Cortex of kidney (tissue), 1 donor: ENCODE measurements around the gene PRDM15.

Experiments used
- DNase-seq: peaks from one replicate; lab custom pipeline; 2025; lab: John Stamatoyannopoulos, UW

Gene PRDM15

DNA sequence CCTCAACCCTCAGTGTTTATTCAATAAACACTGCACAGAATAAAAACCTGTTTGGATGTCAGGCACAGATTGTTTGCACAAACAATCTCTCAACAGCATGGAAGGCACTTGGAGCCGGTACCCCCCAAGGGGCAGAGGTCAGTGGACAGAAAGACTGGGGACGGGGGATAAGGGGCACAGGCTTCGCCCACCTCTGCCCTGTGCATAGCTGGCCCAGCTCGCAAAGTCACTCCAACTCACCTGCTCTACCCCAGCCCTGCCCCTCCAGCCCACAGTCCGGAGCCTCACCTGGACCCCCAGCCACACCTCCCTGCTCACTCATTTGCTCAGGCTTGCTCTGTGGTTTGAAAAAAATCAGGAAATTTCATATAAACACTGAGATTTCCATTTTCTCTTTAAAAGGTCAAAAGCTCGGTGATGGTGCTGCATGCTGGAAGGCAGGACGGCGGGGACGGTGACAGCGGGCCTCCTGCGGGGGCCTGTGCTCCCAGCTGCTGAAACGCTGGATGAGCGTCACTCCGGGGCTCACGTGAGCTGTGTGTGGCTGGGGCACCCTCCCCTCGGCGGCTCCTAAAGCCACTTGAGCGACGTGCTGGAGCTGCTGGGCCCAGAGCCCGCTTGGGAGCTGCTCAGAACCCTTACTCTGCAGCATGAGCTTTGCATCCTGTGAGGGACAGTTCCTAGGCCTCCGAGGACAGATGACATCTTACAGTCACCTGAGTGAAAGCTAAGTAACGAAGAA lies 54.5 kb downstream of the PRDM15 start:
- no peak for DNase-seq

DNA sequence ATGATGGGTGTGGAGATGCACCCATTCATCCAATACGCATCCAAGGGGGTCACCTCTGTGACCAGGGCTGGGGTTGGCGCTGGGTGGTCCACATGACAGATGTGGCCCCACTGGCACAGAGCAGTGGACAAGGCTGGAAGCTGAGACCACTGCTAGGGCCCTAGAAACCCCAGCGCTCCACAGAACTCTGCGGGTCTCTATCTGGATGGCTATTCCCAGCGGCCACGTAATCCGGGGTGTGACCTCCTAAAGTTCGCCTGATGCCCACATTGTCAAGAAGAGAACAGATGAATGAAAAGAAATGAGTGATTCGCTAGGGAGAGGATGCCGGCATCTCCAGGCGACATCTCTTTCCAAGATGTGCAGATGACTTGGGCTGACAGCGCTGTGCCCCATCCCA lies 55.2 kb downstream of the PRDM15 start:
- DNase-seq: no peak

DNA sequence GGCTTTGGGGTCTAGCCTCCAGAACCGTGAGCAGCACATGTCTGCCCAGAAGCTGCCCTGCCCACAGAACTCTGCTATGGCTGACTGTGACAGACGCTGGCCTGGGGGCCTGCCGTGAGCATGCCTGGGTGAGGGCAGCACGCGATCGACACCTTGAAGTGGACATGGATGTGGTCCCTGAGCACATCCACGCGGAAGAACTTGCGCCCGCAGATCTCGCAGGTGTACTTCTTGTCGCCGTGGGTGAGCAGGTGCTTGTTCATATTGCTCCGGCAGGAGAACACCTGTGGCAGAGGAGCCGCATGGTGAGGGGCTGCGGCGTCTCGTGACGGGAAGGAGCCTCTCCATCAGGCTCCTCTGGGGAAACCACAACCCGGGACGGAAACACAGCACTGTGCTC lies 56.0 kb downstream of the PRDM15 start:
- DNase-seq: no peak

DNA sequence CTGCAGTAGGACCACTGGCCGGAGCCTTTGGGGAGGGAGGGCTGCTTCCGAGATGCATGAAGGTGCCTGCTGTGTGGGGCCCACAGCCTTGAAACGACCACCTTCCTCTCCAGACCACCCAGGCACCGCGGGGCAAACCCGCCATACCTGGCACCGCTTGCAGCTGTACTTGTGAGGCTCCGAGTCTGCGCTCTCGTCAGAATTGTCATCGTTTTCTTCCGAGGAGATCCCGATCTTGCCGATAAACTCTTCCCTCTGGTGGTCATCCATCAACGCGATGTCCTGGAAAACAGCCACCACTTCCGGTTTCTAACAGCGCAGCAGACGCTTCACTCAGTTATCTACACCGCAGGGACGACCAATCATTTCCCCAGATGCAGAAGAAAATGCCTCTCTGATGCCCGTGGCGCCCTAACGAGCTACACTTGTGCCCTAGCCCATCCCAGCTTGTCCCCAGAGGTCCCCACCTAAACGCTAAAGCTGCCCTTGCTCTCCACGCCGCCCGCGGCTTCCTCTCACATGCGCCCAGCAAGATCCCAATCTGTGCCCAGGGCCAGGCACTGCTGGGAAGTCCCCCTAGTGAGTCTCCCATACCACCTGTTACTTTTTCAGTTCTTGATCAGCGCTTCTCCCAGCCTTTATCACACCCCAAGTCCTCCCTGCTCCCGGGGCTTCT lies 57.2 kb downstream of the PRDM15 start:
- DNase-seq: no peak

DNA sequence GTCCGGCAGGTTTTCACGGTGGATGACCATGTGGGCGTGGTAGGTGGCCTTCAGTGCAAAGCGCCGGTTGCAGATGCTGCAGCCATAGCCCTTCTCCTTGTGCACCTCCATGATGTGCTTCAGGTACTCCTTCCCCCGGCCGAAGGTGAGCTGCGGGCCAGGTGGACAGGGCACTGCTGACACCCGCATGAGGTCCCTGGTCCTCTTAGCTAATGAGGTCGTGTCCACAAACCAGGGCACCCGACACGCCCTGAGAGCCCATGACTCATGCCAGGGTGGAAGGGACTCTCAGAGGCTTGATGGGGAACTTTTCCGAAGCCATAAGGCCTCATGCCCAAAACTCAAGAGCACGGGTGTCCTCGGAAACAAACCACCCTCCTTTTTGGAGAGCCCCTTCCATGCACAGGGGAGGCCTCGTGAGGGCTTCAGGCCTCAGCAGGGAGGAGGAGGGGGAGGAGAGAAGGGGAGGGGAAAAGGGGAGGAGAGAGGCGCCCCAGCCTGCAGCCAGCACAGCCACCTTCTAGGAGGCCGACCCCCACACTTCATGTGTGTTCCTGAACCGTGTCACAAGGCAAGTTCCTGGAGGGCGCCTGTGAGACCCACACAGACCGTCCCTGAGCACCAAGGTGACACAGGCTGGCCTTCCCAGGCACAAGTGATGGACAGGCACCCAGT lies 57.9 kb downstream of the PRDM15 start:
- no peak for DNase-seq

DNA sequence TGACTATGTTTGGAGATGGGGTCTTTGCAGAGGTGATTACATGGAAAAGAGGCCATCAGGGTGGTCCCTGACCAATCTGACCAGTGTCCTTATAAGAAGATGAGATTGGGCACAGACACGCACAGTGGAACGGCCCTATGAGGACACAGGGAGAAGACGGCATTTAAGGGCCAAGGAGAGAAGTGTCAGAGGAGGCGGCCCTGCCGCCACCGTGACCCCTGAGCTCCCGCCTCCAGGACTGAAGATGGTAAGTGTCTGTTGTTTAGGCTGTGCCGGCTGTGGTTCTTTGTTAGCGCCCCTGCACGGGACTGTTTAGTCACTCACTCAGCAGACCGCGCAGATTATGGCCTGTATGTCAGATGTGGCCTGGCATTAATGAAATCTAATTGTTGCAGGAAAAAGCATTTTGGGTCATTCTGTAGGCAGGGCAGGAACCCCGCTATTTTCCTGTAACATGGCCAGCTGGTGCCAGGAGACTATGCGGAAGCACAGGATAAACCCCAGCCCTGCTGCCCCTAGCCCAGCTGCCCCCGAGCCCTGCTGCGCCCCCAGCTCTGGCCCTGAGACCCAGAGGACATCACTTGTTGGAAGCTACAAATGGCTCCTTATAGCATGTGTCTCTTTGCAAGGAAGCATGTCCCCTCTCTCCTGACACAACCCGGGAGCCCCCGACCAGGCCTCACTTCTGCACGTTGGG lies 58.6 kb downstream of the PRDM15 start:
- DNase-seq: no peak

DNA sequence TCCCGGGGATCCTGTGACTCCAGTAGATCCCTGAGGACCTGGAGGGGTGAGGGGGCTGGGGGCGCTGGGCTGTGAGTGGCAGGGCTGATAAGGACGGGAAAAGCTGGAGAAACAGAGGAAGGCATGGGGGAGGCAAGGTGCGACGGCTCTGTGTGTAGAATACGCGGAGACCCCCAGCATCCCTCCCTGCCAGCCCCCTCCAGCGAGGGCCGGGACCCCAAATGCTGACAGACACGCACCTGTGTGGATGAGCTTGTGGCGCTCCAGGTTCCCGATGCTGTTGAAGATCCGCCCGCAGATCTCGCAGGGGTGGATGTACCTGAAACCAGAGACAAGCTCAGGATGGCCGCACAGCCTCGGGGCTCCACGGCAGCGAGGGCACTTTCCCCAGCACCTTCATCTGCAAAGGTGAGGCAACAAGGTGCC lies 59.3 kb downstream of the PRDM15 start:
- no peak for DNase-seq

DNA sequence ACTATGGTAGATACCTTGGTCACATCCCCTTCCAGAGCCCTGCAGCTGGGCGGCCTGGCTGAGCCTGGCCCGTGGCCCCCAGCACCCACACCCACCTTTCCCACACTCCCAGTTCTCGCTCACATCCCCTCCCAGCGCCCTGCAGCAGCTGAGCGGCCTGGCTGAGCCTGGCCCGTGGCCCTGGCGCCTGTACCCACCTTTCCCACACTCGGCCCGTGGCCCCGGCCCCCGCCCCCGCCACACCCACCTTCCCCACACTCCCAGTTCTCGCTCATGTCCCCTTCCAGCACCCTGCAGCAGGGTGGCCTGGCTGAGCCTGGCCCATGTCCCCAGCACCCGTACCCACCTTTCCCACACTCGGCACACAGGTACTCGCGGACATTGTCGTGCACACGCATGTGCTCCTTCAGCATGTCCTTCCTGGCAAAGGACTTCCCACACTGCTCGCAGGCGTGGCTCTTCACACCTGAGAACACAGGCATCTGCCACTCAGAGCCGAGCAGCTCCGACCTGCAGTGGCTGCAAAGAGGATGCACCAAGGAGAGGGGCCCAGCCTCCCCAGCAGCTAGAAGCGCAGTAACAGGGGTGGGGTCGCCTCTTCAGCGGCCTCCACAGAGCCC lies 59.8 kb downstream of the PRDM15 start:
- no peak for DNase-seq

DNA sequence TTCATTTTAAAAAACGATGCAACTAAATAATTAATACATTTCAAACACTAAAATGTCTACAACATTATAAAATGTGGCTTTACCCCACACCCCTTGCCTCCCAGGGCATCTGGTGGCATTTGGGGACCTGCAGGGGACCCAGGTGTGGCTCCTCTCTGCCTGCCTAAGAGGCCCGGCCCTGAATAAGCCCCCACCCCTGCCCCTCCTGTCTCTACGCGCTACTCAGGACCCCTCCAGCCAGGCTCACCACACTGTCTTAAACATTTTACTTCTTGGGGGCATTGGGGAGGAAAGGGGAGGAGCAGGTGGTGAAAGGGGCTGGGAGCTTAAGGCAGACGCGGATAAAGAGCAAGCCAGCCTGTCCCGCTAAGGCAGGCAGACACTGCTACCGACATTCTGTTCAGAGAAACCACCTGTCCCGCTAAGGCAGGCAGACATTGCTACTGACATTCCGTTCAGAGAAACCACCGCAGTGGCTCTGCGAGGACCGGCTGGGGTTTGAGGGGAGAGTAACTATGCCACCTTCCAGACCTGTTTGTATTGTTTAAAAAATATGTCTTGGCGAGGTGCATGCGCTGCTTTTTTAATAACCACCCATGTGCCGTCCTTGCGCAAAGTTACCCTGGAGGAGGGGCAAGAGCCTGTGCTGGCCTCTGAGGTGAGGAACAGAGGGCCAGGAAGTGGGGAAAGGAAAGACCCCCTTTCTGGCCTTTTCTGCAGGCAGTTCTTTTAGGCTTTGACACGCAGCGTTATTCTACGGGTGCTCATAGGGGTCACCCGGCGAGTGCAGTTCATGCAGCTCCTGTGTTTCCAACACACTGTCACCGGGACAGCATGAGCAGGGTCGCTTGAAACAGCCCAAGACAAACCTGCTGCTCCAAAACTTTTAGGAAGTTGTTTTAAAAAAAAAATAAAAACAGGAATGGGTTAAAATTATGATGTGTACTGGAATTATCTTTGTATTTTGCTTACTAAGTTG lies 61.0 kb downstream of the PRDM15 start:
- DNase-seq: no peak

DNA sequence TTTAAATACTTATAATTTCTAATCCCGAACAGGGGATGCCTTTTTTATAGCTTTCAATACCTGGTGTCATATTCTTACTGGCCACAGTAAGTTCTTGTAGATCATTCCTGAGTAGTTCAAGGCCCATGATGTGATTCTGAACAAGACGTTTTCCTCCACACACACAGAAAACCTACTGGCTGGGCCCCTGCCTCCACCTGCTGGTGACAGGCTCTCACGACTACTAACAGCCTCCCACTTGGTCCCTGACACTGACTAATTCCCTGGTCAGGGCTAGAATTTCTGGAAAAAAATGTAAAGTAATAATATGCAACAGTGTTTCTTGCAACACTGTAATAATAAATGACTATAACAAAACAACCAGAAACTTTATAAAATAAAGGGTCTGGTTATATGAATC lies 61.9 kb downstream of the PRDM15 start:
- no peak for DNase-seq

DNA sequence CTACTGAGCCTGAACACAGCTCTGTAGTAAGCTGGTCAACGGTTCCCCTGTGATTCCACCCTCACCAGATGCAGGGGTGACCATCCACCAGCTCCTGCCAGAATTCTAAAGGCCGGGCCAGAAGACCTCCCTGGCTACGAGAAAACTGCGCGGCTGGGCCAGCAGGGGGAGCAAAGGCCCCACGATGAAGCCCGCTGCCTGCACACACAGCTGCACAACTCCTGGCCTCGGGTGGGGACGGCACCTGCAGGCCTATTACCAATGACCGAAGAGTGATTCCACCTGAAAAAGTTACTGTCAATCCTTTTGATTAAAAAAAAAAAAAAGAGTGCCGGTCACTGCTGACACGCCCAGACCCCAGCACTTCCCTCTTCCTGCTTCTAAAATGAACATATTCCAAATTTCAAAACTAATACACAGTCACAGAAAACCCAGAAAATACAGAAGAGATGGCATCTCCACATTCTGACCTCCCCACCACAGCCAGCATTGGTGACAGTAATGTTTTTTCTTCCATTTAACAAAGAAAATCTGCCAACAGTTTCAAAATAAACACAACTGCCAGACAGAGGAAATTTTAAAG lies 62.5 kb downstream of the PRDM15 start:
- DNase-seq: no peak

DNA sequence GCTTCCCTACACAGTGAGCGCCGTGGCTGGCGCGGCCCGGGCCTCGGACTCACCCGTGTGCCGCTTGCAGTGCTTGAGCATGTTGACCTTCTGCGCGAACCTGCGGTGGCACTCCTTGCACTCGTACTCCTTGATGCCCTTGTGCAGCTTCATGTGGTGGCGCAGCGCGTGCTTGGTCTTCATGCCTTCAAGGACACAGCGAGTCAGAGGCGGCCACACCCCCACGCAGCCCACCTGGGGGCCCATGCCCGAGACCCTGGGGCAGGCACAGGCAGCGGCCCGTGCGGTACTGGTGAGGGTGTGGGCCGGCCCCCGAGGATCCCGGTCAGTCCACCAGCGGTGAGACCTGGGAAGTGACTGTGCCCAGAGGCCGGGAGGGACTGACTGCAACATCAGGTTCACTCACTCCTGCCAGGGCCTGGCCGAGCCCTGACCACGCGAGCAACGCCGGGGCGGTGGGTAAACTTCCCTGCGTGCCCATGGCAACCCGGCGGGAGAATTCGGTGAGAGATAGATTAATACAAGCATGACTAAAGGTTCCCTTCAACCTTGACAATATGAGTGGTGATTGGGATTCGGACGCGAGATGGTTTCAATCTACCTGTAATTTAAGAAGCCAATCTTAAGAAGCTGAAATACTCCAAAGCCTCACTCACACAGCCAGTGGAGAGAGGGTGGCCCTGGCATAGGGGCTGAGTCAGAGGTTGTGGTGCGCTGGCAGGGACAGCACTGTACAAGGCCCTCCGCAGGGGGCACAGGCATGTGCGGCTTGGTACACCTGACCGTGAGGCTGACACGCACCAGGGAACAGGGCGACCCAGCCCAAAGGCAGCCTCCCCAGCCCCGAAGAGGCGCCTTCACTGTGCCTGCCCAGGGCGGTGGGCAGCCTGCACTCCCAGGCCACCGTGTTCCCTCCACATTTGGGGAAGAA lies 63.2 kb downstream of the PRDM15 start:
- no peak for DNase-seq

DNA sequence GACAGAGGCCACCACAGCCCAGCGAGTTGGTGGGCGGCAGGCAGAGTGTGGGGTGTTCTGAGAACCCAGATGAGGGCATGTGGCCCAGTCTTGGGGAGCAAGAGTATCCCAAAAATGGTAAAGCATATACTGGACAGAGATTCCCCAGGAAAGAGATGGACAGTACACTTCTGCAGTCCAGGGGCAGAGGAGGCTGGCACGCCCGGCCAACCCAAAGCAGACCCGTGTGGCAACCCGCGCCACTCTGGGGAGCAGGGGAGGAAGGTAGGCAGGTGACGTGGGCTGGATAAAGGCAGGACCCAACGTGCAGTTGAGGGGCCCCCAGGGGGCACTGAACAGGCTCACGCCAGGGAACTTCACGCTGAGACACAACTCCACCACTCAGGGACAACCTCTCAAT lies 65.9 kb downstream of the PRDM15 start:
- DNase-seq: no peak

DNA sequence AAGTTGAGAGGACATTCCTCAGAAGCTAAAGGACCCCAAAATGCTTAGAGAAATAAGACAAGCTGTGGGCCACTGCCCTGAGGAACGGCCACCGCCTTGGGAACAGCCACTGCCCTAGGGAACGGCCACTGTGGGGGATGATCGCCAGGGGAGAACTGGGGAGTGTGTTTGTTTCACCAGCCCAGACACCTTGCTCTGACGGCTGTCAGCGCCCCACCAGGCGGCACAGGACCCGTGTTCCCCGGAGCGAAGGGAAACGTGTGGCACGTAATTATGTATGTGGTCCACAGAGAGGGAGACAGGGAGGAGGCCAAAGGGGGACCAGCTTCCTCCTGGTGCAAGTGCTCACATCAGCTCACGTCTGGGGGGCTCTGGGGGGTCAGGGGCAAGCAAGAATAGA lies 66.5 kb downstream of the PRDM15 start:
- no peak for DNase-seq

DNA sequence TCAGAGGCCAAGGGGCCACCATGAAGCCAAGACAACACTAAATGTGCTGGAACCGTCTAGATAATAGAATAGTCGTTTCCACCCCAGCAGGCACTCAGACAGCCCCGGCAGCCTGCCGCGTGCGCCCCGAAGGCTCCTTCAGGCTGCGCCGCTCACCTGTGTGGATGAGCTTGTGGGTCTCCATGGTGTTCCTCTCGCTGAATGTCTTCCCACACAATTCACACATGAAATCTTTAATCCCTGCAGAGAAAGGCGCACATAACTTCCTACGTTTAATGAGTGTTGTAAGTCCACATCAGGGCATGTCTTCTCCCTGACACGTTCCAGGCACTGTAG lies 68.6 kb downstream of the PRDM15 start:
- no peak for DNase-seq

DNA sequence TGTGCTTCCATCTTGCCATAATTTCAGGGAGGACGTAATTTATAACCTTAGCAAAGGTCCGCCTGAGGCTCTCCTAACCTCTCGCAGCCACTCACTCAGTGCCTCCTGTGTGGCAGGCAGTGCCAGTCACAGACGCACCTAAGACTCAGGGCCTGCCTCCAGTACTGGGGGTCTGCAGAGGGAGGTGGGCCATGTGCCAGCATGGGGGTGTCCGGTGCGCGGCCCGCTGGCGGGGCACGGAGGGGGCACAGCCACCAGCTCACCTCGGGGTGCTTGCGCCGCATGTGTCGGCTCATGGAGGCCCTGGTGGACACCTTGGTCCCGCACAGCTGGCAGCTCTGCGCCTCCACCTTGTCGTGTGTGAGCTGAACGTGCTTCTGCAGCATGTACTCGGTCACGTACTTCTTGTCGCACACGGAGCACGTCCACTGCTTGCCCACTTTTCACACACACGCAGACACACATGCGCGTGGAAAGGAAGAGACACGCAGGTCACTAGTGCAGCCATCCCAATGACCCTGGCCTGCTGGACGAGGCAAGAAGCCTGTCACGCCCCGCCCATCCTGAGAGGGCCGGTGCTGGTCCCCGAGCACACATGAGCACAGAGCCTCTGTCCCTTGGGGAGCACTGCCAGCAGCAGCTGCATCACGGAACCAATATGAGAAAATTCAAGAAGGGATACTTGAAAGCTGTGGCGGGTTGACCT lies 69.1 kb downstream of the PRDM15 start:
- DNase-seq: no peak

DNA sequence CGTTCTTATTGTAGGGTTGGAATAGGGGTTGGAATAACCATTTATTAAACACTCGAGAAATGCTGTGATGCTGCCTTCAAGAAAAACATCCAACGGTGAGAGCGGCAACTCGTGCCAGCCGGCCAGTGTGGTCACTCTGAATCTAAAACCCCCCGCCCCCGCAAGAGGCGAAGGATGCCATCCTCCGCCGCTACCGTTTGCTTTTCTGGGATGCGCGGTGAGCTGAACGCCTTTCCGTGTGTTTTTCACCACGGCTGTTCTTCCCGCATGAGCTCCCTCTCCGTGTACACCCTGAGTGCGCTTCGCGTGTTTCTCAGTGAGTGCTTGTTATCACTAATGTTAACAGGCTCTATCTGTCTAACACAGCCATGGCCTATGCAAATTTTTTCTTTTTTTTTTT lies 70.3 kb downstream of the PRDM15 start:
- no peak for DNase-seq

DNA sequence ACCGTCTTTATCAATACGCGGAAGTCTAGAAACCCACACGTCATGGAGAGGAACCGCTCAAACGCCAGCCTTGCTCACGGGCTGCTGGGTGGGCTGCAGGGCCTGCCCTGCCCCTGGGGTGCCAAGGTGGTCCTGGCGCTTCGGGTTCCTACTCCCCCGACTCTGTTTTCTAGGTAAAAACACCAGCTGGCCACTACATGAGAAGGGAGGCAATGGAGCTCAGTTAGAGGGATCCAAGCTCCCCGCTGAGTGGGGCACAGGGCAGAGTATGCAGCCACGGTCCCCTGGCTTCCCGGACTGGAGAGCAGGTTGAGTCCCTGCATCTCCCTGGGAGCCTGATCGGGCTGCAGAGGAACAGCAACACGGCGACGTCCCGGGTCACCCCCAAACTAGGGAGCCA lies 71.0 kb downstream of the PRDM15 start:
- no peak for DNase-seq

DNA sequence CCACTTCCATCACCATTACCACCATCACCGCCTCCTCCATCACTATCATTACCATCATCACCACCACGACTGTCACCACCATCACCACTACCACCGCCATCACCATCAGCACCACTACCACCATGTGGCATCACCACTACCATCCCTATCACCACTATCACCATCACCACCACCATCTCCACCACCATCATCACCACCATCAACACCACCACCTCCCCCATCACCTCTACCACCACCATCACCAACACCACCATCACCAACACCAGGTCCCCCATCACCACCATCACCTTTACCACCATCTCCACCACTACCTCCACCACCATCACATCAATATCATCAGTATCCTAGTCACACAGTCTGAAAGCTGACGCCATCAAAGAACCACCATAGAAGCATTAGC lies 72.4 kb downstream of the PRDM15 start:
- no peak for DNase-seq
